Measurements from ENCODE around the gene FIBP.
"Not testable (repeated sequence)": the region's sequence is repeated elsewhere in the genome, so short reads cannot be mapped to it uniquely, and the experiment has no call there.

- TF ChIP-seq SP1 (IDR thresholded peaks at IDR 0.05); BHLHE40 (IDR thresholded peaks at IDR 0.05; ENCODE audit: borderline replicate concordance); ZNF384 (IDR thresholded peaks at IDR 0.05); FOXA1 (IDR thresholded peaks at IDR 0.05); CTBP1 (IDR thresholded peaks at IDR 0.05; ENCODE audit: borderline replicate concordance): not testable (repeated sequence)
- TF ChIP-seq, protein P1, sequence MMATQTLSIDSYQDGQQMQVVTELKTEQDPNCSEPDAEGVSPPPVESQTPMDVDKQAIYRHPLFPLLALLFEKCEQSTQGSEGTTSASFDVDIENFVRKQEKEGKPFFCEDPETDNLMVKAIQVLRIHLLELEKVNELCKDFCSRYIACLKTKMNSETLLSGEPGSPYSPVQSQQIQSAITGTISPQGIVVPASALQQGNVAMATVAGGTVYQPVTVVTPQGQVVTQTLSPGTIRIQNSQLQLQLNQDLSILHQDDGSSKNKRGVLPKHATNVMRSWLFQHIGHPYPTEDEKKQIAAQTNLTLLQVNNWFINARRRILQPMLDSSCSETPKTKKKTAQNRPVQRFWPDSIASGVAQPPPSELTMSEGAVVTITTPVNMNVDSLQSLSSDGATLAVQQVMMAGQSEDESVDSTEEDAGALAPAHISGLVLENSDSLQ (IDR thresholded peaks at IDR 0.05), result not testable (repeated sequence)
These were observed 3.9 kb upstream of the FIBP start for GRCh38 chr11:65892137-65892540.

All from HEK293T (cell line).